CMK (cell line): ENCODE measurements around the gene TRAF6.
"Not testable (repeated sequence)": the region's sequence is repeated elsewhere in the genome, so short reads cannot be mapped to it uniquely, and the experiment has no call there.

Experiments used
- DNase-seq: peaks from one replicate; pipeline ENCODE4 v3.0.0-alpha.2; 2010; ENCODE audit warnings: low read depth

TRAF6 gene

GRCh38 chr11:36509694-36510593 lies at the start of gene TRAF6:
TSS of gene TRAF6 (minus strand) at chr11:36510272. CDS start at chr11:36501515, 8,757 bp downstream.
- DNase-seq: peak; percentile 46

- DNase-seq: no peak
Observed at GRCh38 chr11:36558571-36559413, 48.7 kb upstream of the TRAF6 start.

GRCh38 chr11:36557991-36558390 lies 47.9 kb upstream of the TRAF6 start:
- DNase-seq: no peak

GRCh38 chr11:36557390-36557789 lies 47.3 kb upstream of the TRAF6 start:
- not testable (repeated sequence) for DNase-seq

- DNase-seq: no peak
Observed at GRCh38 chr11:36550385-36551115, 40.5 kb upstream of the TRAF6 start.

- DNase-seq: no peak
Observed at GRCh38 chr11:36540998-36541397, 30.9 kb upstream of the TRAF6 start.

- DNase-seq: no peak
Observed at GRCh38 chr11:36534276-36534840, 24.3 kb upstream of the TRAF6 start.

- no peak for DNase-seq
Observed at GRCh38 chr11:36532941-36533601, 23.0 kb upstream of the TRAF6 start.

- DNase-seq: no peak
Observed at GRCh38 chr11:36530840-36531239, 20.8 kb upstream of the TRAF6 start.

GRCh38 chr11:36513965-36514364 lies 3.9 kb upstream of the TRAF6 start:
- DNase-seq: no peak

GRCh38 chr11:36512016-36512415 lies 1.9 kb upstream of the TRAF6 start:
- no peak for DNase-seq

GRCh38 chr11:36511062-36511461 lies 990 bp upstream of the TRAF6 start:
- not testable (repeated sequence) for DNase-seq

GRCh38 chr11:36510594-36510942 lies 496 bp upstream of the TRAF6 start:
- no peak for DNase-seq

GRCh38 chr11:36509201-36509639 lies 852 bp downstream of the TRAF6 start:
- peak; percentile 15 for DNase-seq

GRCh38 chr11:36508743-36509142 lies 1.3 kb downstream of the TRAF6 start:
- DNase-seq: no peak

GRCh38 chr11:36507824-36508489 lies 2.1 kb downstream of the TRAF6 start:
- DNase-seq: no peak

- DNase-seq: no peak
Observed at GRCh38 chr11:36501236-36501635, 8.8 kb downstream of the TRAF6 start.

GRCh38 chr11:36500315-36500721 lies 9.8 kb downstream of the TRAF6 start:
- DNase-seq: no peak

- no peak for DNase-seq
Observed at GRCh38 chr11:36499315-36499714, 10.8 kb downstream of the TRAF6 start.

- no peak for DNase-seq
Observed at GRCh38 chr11:36498721-36499120, 11.4 kb downstream of the TRAF6 start.

GRCh38 chr11:36493332-36493731 lies 16.7 kb downstream of the TRAF6 start:
- no peak for DNase-seq
